HG03039 (cell line): Measurements from ENCODE around the gene AP5S1.
"Not testable (repeated sequence)": the region's sequence is repeated elsewhere in the genome, so short reads cannot be mapped to it uniquely, and the experiment has no call there.

Experiments used
- ATAC-seq: cut with Tn5 transposase; IDR thresholded peaks from one replicate; pipeline ENCODE4 v1.9.1; 2021; ENCODE audit warnings: mild to moderate bottlenecking, moderate library complexity; ENCODE audit not compliant: unreplicated experiment

Gene AP5S1

GRCh38 chr20:3811467-3812258 is 8.7 kb upstream of the AP5S1 start:
- ATAC-seq = no peak

DNA sequence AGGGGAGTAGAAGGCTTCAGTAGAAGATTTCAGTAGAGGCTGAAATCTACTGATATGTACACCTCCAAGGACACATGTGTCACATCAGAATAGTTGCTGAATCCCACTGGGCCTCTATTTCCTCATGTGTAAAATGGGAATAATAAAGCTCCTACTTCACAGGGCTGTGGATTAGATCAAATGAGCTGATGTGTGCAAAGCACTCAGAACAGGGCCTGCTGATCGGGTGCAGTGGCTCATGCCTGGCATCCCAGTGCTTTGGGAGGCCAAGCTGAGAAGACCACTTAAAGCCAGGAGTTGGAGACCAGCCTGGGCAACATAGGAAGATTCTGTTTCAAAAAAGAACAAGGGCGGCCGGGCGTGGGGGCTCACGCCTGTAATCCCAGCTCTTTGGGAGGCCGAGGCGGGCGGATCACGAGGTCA is 8.1 kb upstream of the AP5S1 start:
- no peak for ATAC-seq

DNA sequence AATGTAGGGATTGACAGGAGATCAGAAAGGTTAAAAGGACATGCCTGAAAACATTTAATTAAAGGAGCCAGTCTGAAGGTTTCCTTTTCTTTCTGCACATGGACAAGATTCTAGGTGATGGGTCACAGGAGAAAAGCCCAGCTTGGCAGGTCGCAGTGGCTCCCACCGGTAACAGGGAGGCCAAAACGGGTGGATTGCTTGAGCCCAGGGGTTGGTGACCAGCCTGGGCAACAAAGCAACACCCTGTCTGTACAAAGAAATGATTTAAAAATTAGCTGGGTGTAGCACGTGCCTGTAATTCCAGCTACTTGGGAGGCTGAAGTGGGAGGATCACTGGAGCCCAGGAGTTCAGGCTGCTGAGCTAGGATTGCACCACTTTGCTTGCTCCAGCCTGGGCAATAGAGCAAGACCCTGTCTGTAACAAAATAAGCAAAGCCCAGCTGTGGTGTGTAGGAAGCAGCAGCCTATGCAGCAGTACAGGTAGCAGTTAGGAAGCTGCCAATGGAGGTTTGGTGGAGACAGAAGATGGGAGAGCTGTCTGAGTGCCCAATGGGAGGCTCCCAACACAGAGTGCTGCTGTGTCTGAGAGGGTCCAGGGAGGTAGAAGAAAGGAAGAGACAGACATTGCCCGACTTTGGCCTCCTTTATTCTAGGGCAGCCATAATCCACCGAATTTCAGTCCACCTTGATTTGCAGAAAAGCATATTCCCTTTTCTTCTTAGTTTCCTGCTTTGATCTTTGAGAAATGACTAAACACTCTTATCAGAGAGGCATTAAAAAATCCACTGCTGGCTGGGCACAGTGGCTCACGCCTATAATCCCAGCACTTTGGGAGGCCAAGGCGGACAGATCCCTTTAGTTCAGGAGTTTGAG is 7.1 kb upstream of the AP5S1 start:
- ATAC-seq = no peak

DNA sequence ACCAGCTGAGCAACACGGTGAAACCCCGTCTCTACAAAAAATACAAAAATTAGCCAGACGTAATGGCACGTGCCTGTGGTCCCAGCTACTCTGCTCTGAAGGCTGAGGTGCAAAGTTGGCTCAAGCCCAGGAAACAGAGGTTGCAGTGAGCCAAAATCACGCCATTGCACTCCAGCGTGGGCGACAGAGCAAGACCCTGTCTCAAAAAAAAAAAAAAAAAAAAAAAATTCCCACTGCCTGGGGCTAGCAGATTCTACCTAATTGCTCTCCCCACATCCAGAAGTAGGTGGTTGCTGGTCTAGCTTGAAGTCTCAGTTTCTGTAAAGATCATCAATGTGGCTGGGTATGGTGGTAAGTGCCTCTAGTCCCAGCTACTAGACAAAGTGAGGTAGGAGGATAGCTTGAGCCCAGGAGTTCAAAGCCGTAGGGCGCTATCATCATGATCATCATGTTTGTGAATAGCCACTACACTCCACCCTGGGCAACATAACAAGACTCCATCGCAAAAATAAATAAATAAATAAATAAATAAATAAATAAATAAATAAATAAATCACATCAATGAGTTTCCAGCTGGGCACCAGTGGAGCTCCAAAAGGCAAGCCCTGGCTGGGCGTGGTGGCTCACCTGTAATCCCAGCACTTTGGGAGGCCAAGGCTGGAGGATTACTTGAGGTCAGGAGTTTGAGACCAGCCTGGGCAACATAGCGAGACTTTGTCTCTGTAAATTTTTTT is 6.3 kb upstream of the AP5S1 start:
- no peak for ATAC-seq

DNA sequence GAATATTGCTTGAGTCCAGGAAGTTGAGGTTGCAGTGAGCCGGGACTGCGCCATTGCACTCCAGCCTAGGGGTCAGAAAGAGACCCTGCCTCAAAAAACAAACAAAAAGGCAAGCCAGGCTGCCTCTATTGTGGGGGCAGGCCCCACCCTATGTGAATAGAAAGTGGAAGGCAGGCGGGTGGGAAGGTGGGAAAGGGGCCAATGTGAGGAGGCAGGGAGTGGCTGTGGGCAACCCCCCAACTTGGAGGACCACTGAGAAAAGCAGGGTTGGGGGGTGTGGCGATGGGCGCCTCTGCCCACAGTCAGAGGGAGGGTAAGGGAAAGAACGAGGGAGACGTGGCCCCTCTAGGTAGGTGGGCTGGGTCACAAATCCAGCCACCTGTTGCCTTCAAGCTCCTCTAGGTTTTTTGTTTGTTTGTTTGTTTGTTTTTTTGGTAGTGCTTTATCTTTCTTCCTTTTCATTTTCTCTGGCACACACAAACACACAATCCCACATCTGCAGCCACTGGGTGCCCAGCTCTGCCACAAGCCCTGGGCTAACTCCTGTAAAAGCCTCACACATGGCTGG is 5.3 kb upstream of the AP5S1 start:
- no peak for ATAC-seq

GRCh38 chr20:3815703-3816315 is 4.5 kb upstream of the AP5S1 start:
- ATAC-seq = no peak

GRCh38 chr20:3818155-3819151 is 1.9 kb upstream of the AP5S1 start:
- no peak for ATAC-seq

- ATAC-seq = no peak
Observed at GRCh38 chr20:3819411-3820047, 818 bp upstream of the AP5S1 start.

- no peak for ATAC-seq
Observed at GRCh38 chr20:3820901-3821727, 767 bp downstream of the AP5S1 start.

DNA sequence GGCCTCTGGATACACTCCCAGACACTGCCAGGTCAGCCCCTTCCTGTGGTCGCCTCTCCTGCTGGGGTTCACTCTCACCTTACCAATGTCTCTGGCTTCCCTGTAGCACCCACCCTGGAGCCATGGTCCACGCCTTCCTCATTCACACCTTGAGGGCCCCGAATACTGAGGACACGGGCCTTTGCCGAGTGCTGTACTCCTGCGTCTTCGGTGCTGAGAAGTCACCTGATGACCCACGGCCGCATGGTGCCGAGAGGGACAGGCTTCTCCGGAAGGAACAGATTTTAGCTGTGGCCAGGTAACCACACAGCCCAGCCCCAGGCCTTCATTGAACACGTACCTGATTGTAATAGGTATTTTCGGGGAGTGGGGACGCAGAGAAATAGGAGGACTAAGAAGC is 1.6 kb downstream of the AP5S1 start:
- no peak for ATAC-seq

GRCh38 chr20:3823881-3824280 is 3.5 kb downstream of the AP5S1 start:
- no peak for ATAC-seq

GRCh38 chr20:3825526-3825925 is 5.2 kb downstream of the AP5S1 start:
- ATAC-seq = no peak

DNA sequence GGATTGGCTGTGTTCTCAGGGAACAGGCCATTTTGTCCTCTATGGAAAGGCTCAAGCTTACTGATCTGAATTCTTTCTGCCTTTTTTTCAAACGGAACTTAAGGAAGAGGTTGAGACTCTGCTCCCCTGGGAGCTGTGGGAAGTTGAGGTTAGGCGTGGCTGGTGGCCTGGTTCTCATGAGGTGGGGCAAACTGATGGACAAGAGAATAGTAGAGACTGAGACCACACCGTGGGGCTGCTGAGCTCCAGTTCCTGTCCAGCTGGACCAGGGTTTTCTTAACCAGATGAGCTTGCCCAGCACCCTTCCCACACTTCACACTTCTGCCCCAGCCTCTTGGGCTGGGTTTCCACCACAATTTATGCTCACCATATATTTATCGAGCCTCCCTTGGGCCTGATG is 6.1 kb downstream of the AP5S1 start:
- no peak for ATAC-seq

DNA sequence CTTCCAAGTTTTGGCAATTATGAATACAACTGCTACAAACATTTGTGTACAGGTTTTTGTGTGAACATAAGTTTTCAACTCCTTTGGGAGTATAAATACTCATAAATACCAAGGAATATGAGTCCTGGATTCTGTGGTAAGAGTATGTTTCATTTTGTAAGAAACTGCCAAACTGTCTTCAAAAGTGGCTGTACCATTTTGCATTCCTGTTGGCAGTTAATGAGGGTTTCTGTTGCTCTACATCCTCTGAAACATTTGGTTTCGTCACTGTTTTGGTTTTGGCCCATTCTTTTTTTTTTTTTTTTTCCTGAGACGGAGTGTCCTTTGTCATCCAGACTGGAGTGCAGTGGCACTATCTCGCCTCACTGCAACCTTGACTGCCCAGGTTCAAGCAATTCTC is 8.5 kb downstream of the AP5S1 start:
- ATAC-seq = no peak

GRCh38 chr20:3829891-3830290 is 9.5 kb downstream of the AP5S1 start:
- ATAC-seq = not testable (repeated sequence)

DNA sequence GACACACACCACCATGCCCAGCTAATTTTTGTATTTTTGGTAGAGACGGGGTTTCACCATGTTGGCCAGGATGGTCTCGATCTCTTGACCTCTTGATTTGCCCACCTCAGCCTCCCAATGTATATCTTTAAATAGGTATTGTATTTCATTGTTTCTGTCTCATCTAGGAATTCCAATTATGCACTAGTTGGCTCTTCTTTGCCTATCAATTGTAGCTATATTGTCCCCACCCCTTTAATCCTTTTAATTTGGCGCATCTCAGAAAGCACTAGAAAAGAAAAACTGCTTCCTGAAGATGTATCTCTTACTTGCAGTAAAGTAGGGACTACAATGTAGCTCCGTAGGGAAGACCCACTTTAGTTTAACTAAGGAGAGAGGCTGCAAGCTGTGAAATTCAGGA is 15.8 kb downstream of the AP5S1 start:
- ATAC-seq = no peak

GRCh38 chr20:3839328-3839727 is 19.0 kb downstream of the AP5S1 start:
- no peak for ATAC-seq

- not testable (repeated sequence) for ATAC-seq
Observed at GRCh38 chr20:3840201-3840600, 19.9 kb downstream of the AP5S1 start.
